ENCODE results near the gene STK36. TPM values are rescaled to one million over a fixed set of nuclear protein-coding genes. Genes with fewer than 3 reads are reported as not detected.
A peak's percentile ranks its signal among the peaks of the same experiment; 100 is the strongest.

The STK36 gene, protein sequence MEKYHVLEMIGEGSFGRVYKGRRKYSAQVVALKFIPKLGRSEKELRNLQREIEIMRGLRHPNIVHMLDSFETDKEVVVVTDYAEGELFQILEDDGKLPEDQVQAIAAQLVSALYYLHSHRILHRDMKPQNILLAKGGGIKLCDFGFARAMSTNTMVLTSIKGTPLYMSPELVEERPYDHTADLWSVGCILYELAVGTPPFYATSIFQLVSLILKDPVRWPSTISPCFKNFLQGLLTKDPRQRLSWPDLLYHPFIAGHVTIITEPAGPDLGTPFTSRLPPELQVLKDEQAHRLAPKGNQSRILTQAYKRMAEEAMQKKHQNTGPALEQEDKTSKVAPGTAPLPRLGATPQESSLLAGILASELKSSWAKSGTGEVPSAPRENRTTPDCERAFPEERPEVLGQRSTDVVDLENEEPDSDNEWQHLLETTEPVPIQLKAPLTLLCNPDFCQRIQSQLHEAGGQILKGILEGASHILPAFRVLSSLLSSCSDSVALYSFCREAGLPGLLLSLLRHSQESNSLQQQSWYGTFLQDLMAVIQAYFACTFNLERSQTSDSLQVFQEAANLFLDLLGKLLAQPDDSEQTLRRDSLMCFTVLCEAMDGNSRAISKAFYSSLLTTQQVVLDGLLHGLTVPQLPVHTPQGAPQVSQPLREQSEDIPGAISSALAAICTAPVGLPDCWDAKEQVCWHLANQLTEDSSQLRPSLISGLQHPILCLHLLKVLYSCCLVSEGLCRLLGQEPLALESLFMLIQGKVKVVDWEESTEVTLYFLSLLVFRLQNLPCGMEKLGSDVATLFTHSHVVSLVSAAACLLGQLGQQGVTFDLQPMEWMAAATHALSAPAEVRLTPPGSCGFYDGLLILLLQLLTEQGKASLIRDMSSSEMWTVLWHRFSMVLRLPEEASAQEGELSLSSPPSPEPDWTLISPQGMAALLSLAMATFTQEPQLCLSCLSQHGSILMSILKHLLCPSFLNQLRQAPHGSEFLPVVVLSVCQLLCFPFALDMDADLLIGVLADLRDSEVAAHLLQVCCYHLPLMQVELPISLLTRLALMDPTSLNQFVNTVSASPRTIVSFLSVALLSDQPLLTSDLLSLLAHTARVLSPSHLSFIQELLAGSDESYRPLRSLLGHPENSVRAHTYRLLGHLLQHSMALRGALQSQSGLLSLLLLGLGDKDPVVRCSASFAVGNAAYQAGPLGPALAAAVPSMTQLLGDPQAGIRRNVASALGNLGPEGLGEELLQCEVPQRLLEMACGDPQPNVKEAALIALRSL (N-terminal part only)
- 10 to 100 TPM in 1 of 2 donors, 1 to 10 TPM in 1; 5.6 to 10.0 TPM for total RNA-seq
- long read RNA-seq, partial matches to known transcripts, result 1 of 1 reads
- long read RNA-seq, other reads (novel, unspliced or antisense), result 0 of 1 reads

DNA sequence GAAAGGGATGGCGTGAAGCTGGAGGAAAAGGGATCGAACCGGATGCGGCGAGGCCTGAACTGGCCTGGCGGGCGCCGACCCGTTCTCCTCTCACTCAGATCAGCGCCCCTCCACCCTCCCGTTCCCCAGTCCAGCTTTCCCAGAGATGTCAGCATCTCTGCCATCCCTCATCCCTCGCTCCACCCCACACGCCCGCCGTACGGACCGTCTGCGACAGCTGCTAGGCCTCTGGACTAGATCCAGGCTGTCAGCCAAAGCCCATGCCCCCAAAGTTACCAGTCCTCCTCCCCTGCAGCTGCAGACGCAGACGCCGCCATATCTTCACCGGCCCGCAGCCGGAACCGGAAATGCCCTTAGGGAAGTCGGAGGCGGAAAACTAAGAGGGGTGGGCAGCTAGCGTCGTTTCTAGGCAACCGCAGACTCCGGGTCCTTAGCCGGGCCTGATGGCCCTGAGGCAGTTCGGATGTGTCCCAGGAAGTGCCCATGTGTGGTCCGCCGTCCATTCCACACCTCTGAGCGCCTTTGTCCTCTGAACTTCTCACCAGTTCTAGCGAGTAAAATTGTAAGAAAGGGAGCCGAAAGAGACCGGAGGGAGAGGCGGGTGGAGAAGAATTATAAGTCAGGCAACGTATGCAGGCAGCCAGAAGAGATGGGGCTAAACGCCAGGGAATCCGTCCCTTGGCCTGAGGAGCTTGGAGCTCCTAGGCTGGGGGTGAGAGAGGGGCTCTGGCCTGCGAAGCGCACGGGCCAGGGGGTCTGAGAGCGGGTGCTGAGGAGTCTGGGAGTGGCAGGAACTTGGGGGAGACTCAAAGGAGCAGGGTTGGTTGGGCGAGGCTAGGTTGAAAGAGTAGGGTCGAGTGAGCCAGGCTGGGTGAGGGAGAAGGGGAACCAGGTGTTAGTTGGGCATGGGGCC is at the start of gene STK36, which contains the start of gene RNF25:
STK36 (plus strand) TSS at position 433 of the 913 bp plus-strand sequence. CDS start 744 bp downstream, outside the sequence.
RNF25 (minus strand) TSS at position 349 of the 913 bp plus-strand sequence; CDS start at position 317, 32 bp downstream.
- peak; percentile 91 for DNase-seq
- intact Hi-C loops (cut with DNase I), result no loop called here
- ATAC-seq, result peak; percentile 98

DNA sequence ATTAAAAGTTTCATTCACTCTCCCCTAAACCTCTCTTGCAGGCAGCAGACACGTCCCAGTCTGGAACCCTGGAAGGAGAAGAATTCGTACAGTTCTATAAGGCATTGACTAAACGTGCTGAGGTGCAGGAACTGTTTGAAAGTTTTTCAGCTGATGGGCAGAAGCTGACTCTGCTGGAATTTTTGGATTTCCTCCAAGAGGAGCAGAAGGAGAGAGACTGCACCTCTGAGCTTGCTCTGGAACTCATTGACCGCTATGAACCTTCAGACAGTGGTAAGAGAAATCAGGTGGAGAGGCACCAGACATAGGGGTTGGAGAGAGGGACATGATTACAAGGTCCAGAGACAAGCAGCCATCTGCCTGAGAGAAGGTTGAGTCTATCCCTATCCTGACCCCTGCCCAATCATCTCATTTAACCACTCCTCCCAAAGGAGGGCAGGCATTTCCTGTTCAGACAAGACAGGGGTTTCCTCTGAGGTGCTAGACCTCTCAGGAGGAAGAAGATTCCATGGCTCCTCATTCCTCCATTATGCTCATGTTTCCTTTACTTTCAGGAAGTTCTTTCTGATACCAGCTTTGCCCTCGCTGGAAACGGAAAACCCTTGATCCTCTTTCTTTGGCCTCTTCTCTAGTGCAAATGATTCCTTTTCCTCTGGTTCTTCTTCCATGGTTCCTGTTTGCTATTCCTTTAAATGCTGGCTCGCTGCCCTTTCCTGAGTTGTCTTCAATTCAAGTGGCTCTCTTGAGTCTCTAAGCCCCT is 49.1 kb upstream of the STK36 start:
- DNase-seq (no peak), ATAC-seq (peak; percentile 30 to 47)
- intact Hi-C loops (cut with DNase I), result no loop called here

GRCh38 chr2:218623366-218623705 is 48.5 kb upstream of the STK36 start:
- no peak for ATAC-seq
- no peak for DNase-seq
- intact Hi-C loops (cut with DNase I), result no loop called here

GRCh38 chr2:218626369-218626768 is 45.5 kb upstream of the STK36 start:
- intact Hi-C loops (cut with DNase I), result no loop called here
- ATAC-seq, result no peak
- no peak for DNase-seq

DNA sequence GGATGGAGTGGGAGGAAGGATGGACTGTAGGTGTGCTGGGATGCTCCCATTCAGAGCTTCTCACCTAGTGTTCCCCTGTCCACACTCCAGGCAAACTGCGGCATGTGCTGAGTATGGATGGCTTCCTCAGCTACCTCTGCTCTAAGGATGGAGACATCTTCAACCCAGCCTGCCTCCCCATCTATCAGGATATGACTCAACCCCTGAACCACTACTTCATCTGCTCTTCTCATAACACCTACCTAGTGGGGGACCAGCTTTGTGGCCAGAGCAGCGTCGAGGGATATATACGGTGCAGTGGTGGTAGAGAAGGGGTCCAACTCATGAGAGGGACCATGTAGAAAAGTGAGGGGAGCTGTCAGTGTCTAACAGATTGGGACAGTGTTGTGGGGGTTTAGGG is 43.9 kb upstream of the STK36 start:
- ATAC-seq (no peak), DNase-seq (no peak)
- intact Hi-C loops (cut with DNase I), result no loop called here

GRCh38 chr2:218631837-218632236 is 40.0 kb upstream of the STK36 start:
- no peak for DNase-seq
- intact Hi-C loops (cut with DNase I), result no loop called here
- ATAC-seq, result no peak

GRCh38 chr2:218635719-218636118 is 36.2 kb upstream of the STK36 start:
- ATAC-seq (no peak), DNase-seq (no peak)

GRCh38 chr2:218638372-218638771 is 33.5 kb upstream of the STK36 start:
- intact Hi-C loops (cut with DNase I), result no loop called here
- no peak for DNase-seq

More at GRCh38 chr2:218635719-218636118, 36.2 kb upstream of the STK36 start:
- intact Hi-C loops (cut with DNase I), result no loop called here

DNA sequence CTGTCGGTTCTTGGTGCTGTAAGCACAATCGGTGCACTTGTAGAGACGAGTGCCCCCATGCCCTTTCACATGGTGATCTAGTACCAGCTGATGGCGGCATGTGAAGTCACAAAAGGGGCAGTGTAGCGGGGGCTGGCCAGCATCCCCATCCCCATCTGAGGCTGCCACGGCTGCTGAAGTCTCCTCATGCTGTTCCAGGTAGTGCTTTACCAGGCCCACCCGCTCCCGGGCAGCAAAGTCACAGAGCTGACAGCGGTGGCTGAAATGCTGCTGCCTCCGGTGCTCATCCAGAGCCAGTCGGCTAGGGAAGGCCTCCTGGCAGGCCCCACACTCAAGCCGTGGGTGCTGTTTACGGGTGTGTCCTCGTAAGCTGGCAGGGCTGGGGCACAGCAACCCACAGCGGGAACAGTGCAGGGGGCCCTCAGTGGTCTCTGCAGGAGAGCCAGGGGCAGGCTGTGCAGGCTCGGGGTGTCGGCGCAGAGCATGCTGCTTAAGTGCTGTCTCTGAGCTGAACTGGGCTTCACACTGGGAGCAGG is 29.7 kb upstream of the STK36 start:
- DNase-seq, result no peak
- intact Hi-C loops (cut with DNase I), result loop anchor here in 1 of 2 donors (10.0 kb wide), 1 partner anchor 57 kb away; no protein-coding TSS in a partner anchor
- ATAC-seq, result no peak

More at GRCh38 chr2:218638372-218638771, 33.5 kb upstream of the STK36 start:
- ATAC-seq, result no peak

DNA sequence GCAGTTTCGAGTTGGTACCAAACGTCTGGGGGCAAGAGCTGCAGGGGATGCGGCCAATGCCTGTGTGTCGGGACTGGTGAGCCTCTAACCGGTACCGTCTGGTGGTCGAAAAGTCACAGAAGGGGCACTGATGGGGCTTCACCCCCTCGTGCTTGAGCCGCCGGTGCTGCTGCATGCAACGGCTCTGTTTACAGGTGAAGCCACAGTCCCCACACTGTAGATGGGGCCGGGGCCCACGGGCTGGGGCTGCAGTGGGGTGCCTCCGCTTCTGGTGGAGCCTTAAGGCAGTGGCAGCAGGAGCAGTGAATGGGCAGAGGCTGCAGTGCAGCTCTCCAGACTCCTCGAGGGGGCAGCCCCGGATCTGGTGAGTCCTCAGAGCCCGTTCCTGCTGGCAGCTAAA is 29.1 kb upstream of the STK36 start:
- intact Hi-C loops (cut with DNase I), result loop anchor here in 1 of 2 donors (10.0 kb wide), 1 partner anchor 58 kb away; no protein-coding TSS in a partner anchor
- DNase-seq (no peak), ATAC-seq (no peak)

DNA sequence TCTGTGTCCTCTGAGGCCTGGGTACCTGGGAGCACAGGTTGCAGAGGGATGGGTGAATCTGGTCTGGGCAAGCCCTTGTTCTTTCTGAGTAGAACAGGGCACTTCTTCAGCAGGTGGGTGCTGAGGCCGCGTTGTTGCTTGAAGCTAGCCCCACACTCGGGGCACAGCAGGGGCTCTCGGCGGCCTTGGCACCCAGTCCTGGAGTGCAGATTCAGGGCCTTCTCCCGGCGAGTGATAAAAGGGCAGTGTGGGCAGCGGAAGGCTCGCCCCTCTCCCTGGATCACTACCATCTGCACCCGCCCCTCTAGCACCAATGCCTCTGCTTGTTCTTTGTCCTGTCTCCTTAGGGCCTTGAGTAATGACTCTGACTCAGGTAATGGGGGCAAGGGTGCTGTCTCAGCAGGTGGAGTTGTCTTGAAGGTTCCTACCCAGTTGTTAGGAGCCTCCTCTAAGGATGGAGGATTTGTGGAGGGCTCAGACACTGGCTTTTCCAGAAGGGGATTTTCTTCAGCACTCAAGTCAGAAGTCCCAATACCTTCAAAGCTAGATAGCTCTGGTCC is 28.1 kb upstream of the STK36 start:
- no peak for DNase-seq
- intact Hi-C loops (cut with DNase I), result loop anchor here in 1 of 2 donors (10.0 kb wide), 1 partner anchor 59 kb away; no protein-coding TSS in a partner anchor

GRCh38 chr2:218644721-218645120 is 27.2 kb upstream of the STK36 start:
- no peak for ATAC-seq
- DNase-seq, result no peak
- intact Hi-C loops (cut with DNase I), result loop anchor here in 1 of 2 donors (10.0 kb wide), 1 partner anchor 60 kb away; no protein-coding TSS in a partner anchor

More for the DNA sequence above, 28.1 kb upstream of the STK36 start:
- no peak for ATAC-seq

GRCh38 chr2:218645126-218645525 is 26.8 kb upstream of the STK36 start:
- ATAC-seq (no peak), DNase-seq (no peak)
- intact Hi-C loops (cut with DNase I), result loop anchor here in 1 of 2 donors (10.0 kb wide), 1 partner anchor 60 kb away; no protein-coding TSS in a partner anchor

DNA sequence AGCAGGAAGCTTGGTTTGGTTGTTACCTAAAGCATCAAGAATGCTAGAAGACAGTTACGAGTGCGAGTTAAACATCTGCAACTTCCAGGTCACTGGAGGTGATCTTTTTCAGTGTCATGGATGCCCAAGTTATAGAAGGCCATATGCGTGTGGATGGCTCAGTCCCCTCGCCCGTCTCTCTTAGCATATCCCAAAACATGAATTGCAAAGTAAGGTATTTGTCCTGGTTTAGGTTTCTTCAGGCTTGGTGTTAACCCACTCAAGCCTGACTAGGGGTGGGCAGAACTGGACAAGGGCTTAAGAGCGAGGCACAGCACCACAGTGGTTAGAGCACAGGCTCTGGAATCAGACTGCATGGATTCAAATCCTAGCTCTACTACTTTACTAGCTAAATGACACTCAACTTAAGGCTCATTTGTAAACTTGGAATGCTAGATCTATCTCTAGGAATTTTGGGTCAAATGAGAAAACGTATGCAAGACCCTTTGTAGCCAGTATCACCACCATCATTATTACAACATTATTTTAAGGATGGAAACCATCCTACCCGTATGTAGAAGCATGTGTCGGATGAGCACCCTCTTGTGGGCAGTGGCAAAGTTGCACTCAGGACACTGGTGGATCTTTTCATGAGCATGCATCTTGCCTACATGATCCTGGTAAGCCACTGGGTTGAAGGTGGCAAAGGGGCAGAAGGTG is 23.6 kb upstream of the STK36 start:
- peak; percentile 70 to 72 for ATAC-seq
- peak; percentile 51 for DNase-seq
- intact Hi-C loops (cut with DNase I), result loop anchor here in 1 of 2 donors (10.0 kb wide), 1 partner anchor 63 kb away; no protein-coding TSS in a partner anchor

- no peak for DNase-seq
- intact Hi-C loops (cut with DNase I), result loop anchor here in 1 of 2 donors (10.0 kb wide), 1 partner anchor 64 kb away; no protein-coding TSS in a partner anchor
- peak in 1 of 2 donors; percentile 6 for ATAC-seq
Observed at GRCh38 chr2:218648787-218649100, 23.1 kb upstream of the STK36 start.

DNA sequence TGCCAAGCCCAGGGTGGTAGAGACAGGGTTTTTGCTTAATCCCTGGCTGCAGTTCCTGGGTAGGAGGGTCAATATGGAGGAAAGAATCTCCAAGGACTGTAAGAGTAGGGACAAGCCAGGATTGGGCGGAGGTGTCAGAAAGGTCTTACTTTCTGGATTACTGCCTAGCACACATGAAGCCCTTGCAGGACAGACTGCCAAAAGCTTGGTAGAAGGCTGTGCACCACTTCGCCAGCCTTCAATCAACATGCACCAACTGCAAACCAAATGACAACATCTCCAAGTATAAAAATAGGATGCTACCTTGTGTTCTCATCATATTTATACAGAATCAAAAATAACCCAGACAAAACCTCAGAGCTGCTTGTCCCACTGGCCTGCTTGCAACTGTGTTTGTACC is 16.1 kb upstream of the STK36 start:
- no peak for DNase-seq
- intact Hi-C loops (cut with DNase I), result no loop called here
- ATAC-seq, result peak in 1 of 2 donors; percentile 46
